Endothelial cell of umbilical vein (primary cell): Measurements from ENCODE around the gene MAML2. TPM values are rescaled to one million over a fixed set of nuclear protein-coding genes. Genes with fewer than 3 reads are reported as not detected.

ENCODE experiments used
- BruUV-seq: library from RNA; stranded (reverse); fragments of 400-500 nt; replicated peaks from 2 replicates; lab custom pipeline; 2021; lab: Mats Ljungman, UMichigan
- CTCF ChIA-PET: fragments of 300-600, 350-600 bp; sonication (Branson Sonifier 250); formaldehyde crosslinking; loops from one replicate; lab custom pipeline; 2021; ENCODE audit warnings: antibody characterized with exemption, inconsistent platforms; lab: Charles Lee
- POLR2A ChIA-PET: fragments of 300-600, 350-600 bp; sonication (Branson Sonifier 250); formaldehyde crosslinking; loops from one replicate; lab custom pipeline; 2021; ENCODE audit warnings: antibody characterized with exemption, inconsistent platforms; lab: Charles Lee
- DNase-seq: peaks from one replicate; pipeline ENCODE4 v3.0.0-alpha.2; 2011; ENCODE audit warnings: low read depth, low spot score
- FAIRE-seq: peaks from 2 replicates; lab custom pipeline; 2011; peaks lifted over from hg19 to GRCh38; lab: Jason Lieb, UNC
- H2AFZ ChIP-seq: 2 replicates; pipeline ENCODE4 v1.6.0; 2012; ENCODE audit warnings: low read depth, low read length, control low read depth, inconsistent platforms
- H3K27ac ChIP-seq: 2 replicates; pipeline ENCODE4 v1.5.1; 2011; ENCODE audit warnings: low read depth, mild to moderate bottlenecking, control low read depth, low read length, moderate library complexity; ENCODE audit not compliant: insufficient read depth
- H3K27me3 ChIP-seq, 2 experiments: 2 replicates each; pipeline versions ENCODE4 v1.6.0 to v1.6.1; 2011; ENCODE audit warnings: low read length in 2 of 2, mixed read lengths in 1 of 2; ENCODE audit not compliant: control insufficient read depth in 2 of 2, insufficient read depth in 2 of 2
- H3K36me3 ChIP-seq, 2 experiments: 2 replicates in 1 of 2; 3 replicates in 1 of 2; pipeline ENCODE4 v1.5.1; 2011; ENCODE audit warnings: low read length in 2 of 2, mild to moderate bottlenecking in 1 of 2, moderate library complexity in 1 of 2; ENCODE audit not compliant: control insufficient read depth in 2 of 2, insufficient read depth in 2 of 2; ENCODE audit errors: extremely low read depth in 1 of 2
- H3K4me1 ChIP-seq: 3 replicates; pipeline ENCODE4 v1.5.1; 2011; ENCODE audit warnings: mild to moderate bottlenecking, low read length; ENCODE audit not compliant: control insufficient read depth, insufficient read depth; ENCODE audit errors: extremely low read depth
- H3K4me2 ChIP-seq: 2 replicates; pipeline ENCODE4 v1.6.1; 2011; ENCODE audit warnings: low read length, control low read depth, mixed read lengths; ENCODE audit not compliant: insufficient read depth
- H3K4me3 ChIP-seq, 3 experiments: fragments of 200-600 bp in 1 of 3; sonication (generic), shearing (Covaris generic) in 1 of 3; replicated peaks in 1 of 3; 2 replicates each; pipeline ENCODE4 v1.5.1; 2011 to 2016; ENCODE audit warnings: control low read depth in 3 of 3, low read length in 3 of 3, mild to moderate bottlenecking in 2 of 3, inconsistent platforms in 1 of 3, low read depth in 1 of 3, moderate library complexity in 1 of 3; ENCODE audit not compliant: insufficient read depth in 1 of 3
- H3K79me2 ChIP-seq: 2 replicates; pipeline ENCODE4 v1.6.0; 2012; ENCODE audit warnings: low read length, inconsistent platforms; ENCODE audit not compliant: control insufficient read depth, insufficient read depth
- H3K9ac ChIP-seq: replicated peaks from 2 replicates; pipeline ENCODE3; 2011; ENCODE audit warnings: low read length, control low read depth; ENCODE audit not compliant: insufficient read depth; ENCODE audit errors: extremely low read depth
- H3K9me1 ChIP-seq: replicated peaks from 3 replicates; pipeline ENCODE4 v1.6.0; 2011; ENCODE audit warnings: mild to moderate bottlenecking, low read length; ENCODE audit not compliant: control insufficient read depth, insufficient read depth; ENCODE audit errors: extremely low read depth
- H3K9me3 ChIP-seq: replicated peaks from 2 replicates; pipeline ENCODE4 v1.5.1; 2012; ENCODE audit warnings: low read length, inconsistent platforms; ENCODE audit not compliant: control insufficient read depth, insufficient read depth
- H4K20me1 ChIP-seq: replicated peaks from 2 replicates; pipeline ENCODE3; 2011; ENCODE audit warnings: mild to moderate bottlenecking, low read length; ENCODE audit not compliant: control insufficient read depth, insufficient read depth; ENCODE audit errors: extremely low read depth
- EZH2 ChIP-seq: IDR thresholded peaks from 2 replicates; pipeline ENCODE4 v1.6.1; 2012; ENCODE audit warnings: borderline replicate concordance, low read depth, mild to moderate bottlenecking, moderate library complexity, low read length, inconsistent platforms; ENCODE audit not compliant: severe bottlenecking
- FOS ChIP-seq: IDR thresholded peaks from 2 replicates; pipeline ENCODE4 v1.6.1; 2011; ENCODE audit warnings: mild to moderate bottlenecking, low read length, moderate library complexity, borderline replicate concordance; ENCODE audit not compliant: insufficient read depth
- GATA2 ChIP-seq: IDR thresholded peaks from 2 replicates; pipeline ENCODE4 v1.7.0; 2011; ENCODE audit warnings: low read depth, mild to moderate bottlenecking, moderate library complexity, mixed read lengths, low read length; ENCODE audit not compliant: insufficient read length, insufficient read depth
- JUN ChIP-seq: IDR thresholded peaks from 2 replicates; pipeline ENCODE4 v1.6.1; 2011; ENCODE audit warnings: borderline replicate concordance, low read depth; ENCODE audit not compliant: insufficient read length, insufficient read depth
- MYC ChIP-seq: IDR thresholded peaks from one replicate; pipeline ENCODE4 v1.6.1; 2011; ENCODE audit warnings: mild to moderate bottlenecking, low read depth, low read length
- POLR2A ChIP-seq: IDR thresholded peaks from 2 replicates; pipeline ENCODE4 v1.6.1; 2012; ENCODE audit warnings: low read depth, mild to moderate bottlenecking, control low read depth, low read length
- POLR2AphosphoS5 ChIP-seq: IDR thresholded peaks from 2 replicates; pipeline ENCODE4 v1.6.1; 2012; ENCODE audit warnings: low read depth, mild to moderate bottlenecking, control low read depth, low read length, moderate library complexity; ENCODE audit not compliant: insufficient read depth
- dilution Hi-C: fragments of 300-500 bp; cut with MboI; formaldehyde crosslinking; loops from one replicate; pipeline ENCODE4 v1.15.0; 2019; ENCODE audit warnings: low sequenced_read_pairs; ENCODE audit not compliant: extremely low pct_ligation_motif_present
- intact Hi-C: fragments of 100-400 bp; cut with micrococcal nuclease; formaldehyde crosslinking; loops from one replicate; pipeline ENCODE4 v1.10.0; 2022
- polyA plus RNA-seq, 4 experiments: library from polyadenylated mRNA; depleted of rRNA in 3 of 4; stranded (reverse) in 3 of 4; unstranded in 1 of 4; fragments of >200 nt; gene quantifications; 2 replicates each; pipeline versions ENCODE4 v1.2.1 to v1.2.3, GENCODE V29; 2011 to 2012; ENCODE audit warnings: missing spikeins in 1 of 4
- total RNA-seq: library from RNA; stranded (reverse); gene quantifications from 2 replicates; pipeline ENCODE4 v1.2.3, GENCODE V29; 2021
- TF ChIP-seq, protein P1 (sequence below), 2 donors: IDR thresholded peaks; 1 replicate in 1 of 2; 2 replicates in 1 of 2; pipeline ENCODE4 v1.5.1; 2011; ENCODE audit warnings: low read length in 2 of 2, mild to moderate bottlenecking in 2 of 2, moderate library complexity in 2 of 2, control low read depth in 1 of 2, inconsistent platforms in 1 of 2, low read depth in 1 of 2; ENCODE audit not compliant: insufficient read depth in 1 of 2; ENCODE audit errors: extremely low read depth in 1 of 2
- TF ChIP-seq, protein P2 (sequence below): IDR thresholded peaks from 2 replicates; pipeline ENCODE4 v1.6.1; 2011; ENCODE audit not compliant: insufficient read depth, insufficient read length

The MAML2 gene
- total and polyA plus RNA-seq, 2 donors (not counting 3 experiments of a cell fraction or from before 2014, with no cell fraction given): 12.4 to 16.8 TPM

DNA sequence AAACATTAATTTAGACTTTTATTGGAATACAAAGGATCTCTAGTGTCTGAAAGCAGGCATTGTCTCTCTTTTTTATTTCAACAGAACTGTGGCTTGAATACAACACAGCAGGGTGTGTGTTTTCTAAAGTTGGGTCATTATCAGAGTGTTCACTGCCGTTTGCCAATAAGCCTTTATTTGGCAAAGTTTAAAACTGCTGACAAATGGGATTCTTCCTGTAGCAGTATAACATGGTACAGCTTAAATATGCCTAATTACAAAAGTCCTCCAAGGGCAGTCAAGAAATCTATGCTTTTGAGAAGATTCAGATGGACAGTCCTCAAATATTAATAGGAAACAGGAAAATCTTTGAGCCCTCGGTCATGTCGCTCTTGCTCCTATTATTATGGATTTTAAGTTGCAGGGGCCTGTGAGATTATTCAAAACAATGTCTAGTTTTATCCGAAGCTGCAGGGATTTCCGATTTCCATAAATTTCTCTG lies 199.9 kb downstream of the MAML2 start:
- dilution Hi-C loops (no loop called here), intact Hi-C loops (no loop called here)
- DNase-seq: peak; percentile 56
- Histone ChIP-seq H3K4me1 (peaks cover 46% of the 10 kb centered on the region), H3K9ac (no peak overlapping the region), H3K27me3 (no peaks in the 10 kb centered on the region), H3K36me3 (no peaks in the 10 kb centered on the region), H2AFZ (no peak overlapping the region), H4K20me1 (no peaks in the 10 kb centered on the region), H3K27ac (no peak overlapping the region), H3K4me3 (no peak overlapping the region), H3K4me2 (peak overlapping the region; percentile 8), H3K9me3 (no peaks in the 10 kb centered on the region), H3K79me2 (no peaks in the 10 kb centered on the region), H3K9me1 (no peaks in the 10 kb centered on the region)
- BruUV-seq: no TSS peak
- no peak for FAIRE-seq
- ChIA-PET POLR2A (no interaction called here), CTCF (interaction anchor here (0.8 to 4.5 kb wide), 5 partner anchors 9 to 200 kb away, joined by 3 to 20 read pairs (median 4); partner anchors contain the start of gene MAML2)
- no peak for TF ChIP-seq EZH2
- TF ChIP-seq POLR2AphosphoS5: no peak
- TF ChIP-seq, protein P1, sequence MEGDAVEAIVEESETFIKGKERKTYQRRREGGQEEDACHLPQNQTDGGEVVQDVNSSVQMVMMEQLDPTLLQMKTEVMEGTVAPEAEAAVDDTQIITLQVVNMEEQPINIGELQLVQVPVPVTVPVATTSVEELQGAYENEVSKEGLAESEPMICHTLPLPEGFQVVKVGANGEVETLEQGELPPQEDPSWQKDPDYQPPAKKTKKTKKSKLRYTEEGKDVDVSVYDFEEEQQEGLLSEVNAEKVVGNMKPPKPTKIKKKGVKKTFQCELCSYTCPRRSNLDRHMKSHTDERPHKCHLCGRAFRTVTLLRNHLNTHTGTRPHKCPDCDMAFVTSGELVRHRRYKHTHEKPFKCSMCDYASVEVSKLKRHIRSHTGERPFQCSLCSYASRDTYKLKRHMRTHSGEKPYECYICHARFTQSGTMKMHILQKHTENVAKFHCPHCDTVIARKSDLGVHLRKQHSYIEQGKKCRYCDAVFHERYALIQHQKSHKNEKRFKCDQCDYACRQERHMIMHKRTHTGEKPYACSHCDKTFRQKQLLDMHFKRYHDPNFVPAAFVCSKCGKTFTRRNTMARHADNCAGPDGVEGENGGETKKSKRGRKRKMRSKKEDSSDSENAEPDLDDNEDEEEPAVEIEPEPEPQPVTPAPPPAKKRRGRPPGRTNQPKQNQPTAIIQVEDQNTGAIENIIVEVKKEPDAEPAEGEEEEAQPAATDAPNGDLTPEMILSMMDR (IDR thresholded peaks at IDR 0.05; ENCODE audit: extremely low read depth in 1 of 2, insufficient read depth in 1 of 2, low read depth in 1 of 2, low read length in 2 of 2): no peak
- no peak for TF ChIP-seq GATA2
- no peak for TF ChIP-seq JUN
- no peak for TF ChIP-seq POLR2A
- TF ChIP-seq, protein P2, sequence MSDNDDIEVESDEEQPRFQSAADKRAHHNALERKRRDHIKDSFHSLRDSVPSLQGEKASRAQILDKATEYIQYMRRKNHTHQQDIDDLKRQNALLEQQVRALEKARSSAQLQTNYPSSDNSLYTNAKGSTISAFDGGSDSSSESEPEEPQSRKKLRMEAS: no peak
- TF ChIP-seq FOS: no peak
- no peak for TF ChIP-seq MYC
